ENCODE data around the gene PDE6D. TPM values are rescaled to one million over a fixed set of nuclear protein-coding genes. Genes with fewer than 3 reads are reported as not detected.

PDE6D gene
- total and polyA plus RNA-seq, 2 of the 13 experiments (the other 11 are each of a cell fraction or from before 2014, with no cell fraction given) = 14.1 to 23.2 TPM

DNA sequence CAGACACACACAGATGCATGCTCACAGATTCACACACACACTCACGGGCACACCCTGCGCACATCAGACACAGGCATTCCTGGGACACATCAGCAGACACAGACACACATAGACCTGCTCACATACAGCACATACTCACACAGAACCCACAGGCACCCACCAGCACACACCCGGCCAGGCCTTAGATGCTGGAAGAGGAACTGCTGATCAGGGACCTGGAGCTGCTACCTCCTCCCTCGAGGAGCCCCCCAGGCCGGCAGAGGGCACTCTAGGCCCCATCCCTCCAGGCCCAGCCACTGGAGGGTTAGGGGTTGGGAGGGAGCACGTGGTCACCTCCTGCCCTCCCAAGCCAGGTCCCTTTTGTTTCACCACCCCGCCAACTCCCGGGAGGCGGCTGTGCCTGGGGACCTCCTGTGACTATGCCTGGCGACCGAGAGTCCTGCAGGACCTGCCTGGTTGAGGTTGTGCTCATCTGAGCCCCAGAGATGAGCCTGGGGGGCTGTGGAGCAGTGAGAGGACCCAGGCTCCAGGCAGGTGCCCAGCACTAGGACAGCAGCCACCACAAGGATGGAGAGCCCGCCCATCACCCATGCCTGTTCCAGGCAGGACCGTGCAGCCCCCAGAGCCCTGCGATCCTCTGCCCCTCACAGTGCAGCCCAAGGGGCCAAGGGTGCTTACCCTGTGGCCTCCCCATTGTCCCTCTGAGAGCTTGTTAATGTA, 93.8 kb downstream of the PDE6D start (continued):
- peak; percentile 43; the same call in 1 of the 2 replicates for TF ChIP-seq KLF13 (CRISPR knock-in tag; IDR thresholded peaks at IDR 0.05)
- no peak for TF ChIP-seq SRSF9 (IDR thresholded peaks at IDR 0.05; ENCODE audit: borderline replicate concordance, insufficient read depth, low read depth, low read length, poor library complexity, severe bottlenecking)
- no peak for TF ChIP-seq NCOA2 (CRISPR knock-in tag; IDR thresholded peaks at IDR 0.05)
- TF ChIP-seq ZBTB42 (CRISPR knock-in tag; IDR thresholded peaks at IDR 0.05) = no peak
- no peak for TF ChIP-seq ZNF484 (CRISPR knock-in tag; IDR thresholded peaks at IDR 0.05; ENCODE audit: borderline replicate concordance, low read depth)
- peak; percentile 93 for TF ChIP-seq ZNF33B (CRISPR knock-in tag; IDR thresholded peaks at IDR 0.05)
- TF ChIP-seq, protein P1, sequence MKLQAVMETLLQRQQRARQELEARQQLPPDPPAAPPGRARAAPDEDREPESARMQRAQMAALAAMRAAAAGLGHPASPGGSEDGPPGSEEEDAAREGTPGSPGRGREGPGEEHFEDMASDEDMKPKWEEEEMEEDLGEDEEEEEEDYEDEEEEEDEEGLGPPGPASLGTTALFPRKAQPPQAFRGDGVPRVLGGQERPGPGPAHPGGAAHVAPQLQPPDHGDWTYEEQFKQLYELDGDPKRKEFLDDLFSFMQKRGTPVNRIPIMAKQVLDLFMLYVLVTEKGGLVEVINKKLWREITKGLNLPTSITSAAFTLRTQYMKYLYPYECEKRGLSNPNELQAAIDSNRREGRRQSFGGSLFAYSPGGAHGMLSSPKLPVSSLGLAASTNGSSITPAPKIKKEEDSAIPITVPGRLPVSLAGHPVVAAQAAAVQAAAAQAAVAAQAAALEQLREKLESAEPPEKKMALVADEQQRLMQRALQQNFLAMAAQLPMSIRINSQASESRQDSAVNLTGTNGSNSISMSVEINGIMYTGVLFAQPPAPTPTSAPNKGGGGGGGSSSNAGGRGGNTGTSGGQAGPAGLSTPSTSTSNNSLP (IDR thresholded peaks at IDR 0.05; ENCODE audit: low read depth, low read length) = no peak
- peak; percentile 84; the same call in 1 of the 2 replicates for TF ChIP-seq YEATS4 (CRISPR knock-in tag; IDR thresholded peaks at IDR 0.05; ENCODE audit: borderline replicate concordance)
- TF ChIP-seq MIXL1 (CRISPR knock-in tag; IDR thresholded peaks at IDR 0.05) = peak; percentile 44; the same call in 1 of the 2 replicates
- TF ChIP-seq, protein P2, sequence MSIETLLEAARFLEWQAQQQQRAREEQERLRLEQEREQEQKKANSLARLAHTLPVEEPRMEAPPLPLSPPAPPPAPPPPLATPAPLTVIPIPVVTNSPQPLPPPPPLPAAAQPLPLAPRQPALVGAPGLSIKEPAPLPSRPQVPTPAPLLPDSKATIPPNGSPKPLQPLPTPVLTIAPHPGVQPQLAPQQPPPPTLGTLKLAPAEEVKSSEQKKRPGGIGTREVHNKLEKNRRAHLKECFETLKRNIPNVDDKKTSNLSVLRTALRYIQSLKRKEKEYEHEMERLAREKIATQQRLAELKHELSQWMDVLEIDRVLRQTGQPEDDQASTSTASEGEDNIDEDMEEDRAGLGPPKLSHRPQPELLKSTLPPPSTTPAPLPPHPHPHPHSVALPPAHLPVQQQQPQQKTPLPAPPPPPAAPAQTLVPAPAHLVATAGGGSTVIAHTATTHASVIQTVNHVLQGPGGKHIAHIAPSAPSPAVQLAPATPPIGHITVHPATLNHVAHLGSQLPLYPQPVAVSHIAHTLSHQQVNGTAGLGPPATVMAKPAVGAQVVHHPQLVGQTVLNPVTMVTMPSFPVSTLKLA (IDR thresholded peaks at IDR 0.05) = no peak
- TF ChIP-seq, protein P3, sequence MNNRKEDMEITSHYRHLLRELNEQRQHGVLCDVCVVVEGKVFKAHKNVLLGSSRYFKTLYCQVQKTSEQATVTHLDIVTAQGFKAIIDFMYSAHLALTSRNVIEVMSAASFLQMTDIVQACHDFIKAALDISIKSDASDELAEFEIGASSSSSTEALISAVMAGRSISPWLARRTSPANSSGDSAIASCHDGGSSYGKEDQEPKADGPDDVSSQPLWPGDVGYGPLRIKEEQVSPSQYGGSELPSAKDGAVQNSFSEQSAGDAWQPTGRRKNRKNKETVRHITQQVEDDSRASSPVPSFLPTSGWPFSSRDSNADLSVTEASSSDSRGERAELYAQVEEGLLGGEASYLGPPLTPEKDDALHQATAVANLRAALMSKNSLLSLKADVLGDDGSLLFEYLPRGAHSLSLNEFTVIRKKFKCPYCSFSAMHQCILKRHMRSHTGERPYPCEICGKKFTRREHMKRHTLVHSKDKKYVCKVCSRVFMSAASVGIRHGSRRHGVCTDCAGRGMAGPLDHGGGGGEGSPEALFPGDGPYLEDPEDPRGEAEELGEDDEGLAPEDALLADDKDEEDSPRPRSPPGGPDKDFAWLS (CRISPR knock-in tag; IDR thresholded peaks at IDR 0.05; ENCODE audit: borderline replicate concordance) = no peak
- TF ChIP-seq, protein P4, sequence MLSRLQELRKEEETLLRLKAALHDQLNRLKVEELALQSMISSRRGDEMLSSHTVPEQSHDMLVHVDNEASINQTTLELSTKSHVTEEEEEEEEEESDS (CRISPR knock-in tag; IDR thresholded peaks at IDR 0.05; ENCODE audit: borderline replicate concordance) = peak; percentile 17; the same call in 1 of the 2 replicates
- TF ChIP-seq, protein P5, sequence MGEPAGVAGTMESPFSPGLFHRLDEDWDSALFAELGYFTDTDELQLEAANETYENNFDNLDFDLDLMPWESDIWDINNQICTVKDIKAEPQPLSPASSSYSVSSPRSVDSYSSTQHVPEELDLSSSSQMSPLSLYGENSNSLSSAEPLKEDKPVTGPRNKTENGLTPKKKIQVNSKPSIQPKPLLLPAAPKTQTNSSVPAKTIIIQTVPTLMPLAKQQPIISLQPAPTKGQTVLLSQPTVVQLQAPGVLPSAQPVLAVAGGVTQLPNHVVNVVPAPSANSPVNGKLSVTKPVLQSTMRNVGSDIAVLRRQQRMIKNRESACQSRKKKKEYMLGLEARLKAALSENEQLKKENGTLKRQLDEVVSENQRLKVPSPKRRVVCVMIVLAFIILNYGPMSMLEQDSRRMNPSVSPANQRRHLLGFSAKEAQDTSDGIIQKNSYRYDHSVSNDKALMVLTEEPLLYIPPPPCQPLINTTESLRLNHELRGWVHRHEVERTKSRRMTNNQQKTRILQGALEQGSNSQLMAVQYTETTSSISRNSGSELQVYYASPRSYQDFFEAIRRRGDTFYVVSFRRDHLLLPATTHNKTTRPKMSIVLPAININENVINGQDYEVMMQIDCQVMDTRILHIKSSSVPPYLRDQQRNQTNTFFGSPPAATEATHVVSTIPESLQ (CRISPR knock-in tag; conservative IDR thresholded peaks at IDR 0.05) = no peak
- TF ChIP-seq GATA4 (IDR thresholded peaks at IDR 0.05; ENCODE audit: borderline replicate concordance, low read depth) = no peak
